Nephron (organoid): ENCODE data around the gene RAB6B.

ENCODE experiments used
- H3K27ac Mint-ChIP-seq, 3 experiments: 2 replicates each; pipeline ENCODE4 v1.8.0; 2020; ENCODE audit warnings: mixed read lengths in 3 of 3, mild to moderate bottlenecking in 2 of 3, moderate library complexity in 1 of 3
- H3K27me3 Mint-ChIP-seq: 2 replicates; pipeline ENCODE4 v1.8.0; 2021; ENCODE audit warnings: low read depth, mild to moderate bottlenecking, moderate library complexity, mixed read lengths
- H3K36me3 Mint-ChIP-seq: 2 replicates; pipeline ENCODE4 v1.8.0; 2020; ENCODE audit warnings: low read depth, mixed read lengths
- H3K4me1 Mint-ChIP-seq: 2 replicates; pipeline ENCODE4 v1.8.0; 2020; ENCODE audit warnings: mixed read lengths
- H3K4me3 Mint-ChIP-seq, 3 experiments: 2 replicates each; pipeline ENCODE4 v1.8.0; 2020; ENCODE audit warnings: mild to moderate bottlenecking in 3 of 3, mixed read lengths in 3 of 3, moderate library complexity in 2 of 3
- H3K9me3 Mint-ChIP-seq: 2 replicates; pipeline ENCODE4 v1.8.0; 2020; ENCODE audit warnings: mixed read lengths
- TF ChIP-seq, protein P1 (sequence below), 3 experiments: fragments of 200-600 bp; sonication (generic); IDR thresholded peaks; one replicate each; pipeline ENCODE4 v1.5.0; 2021; ENCODE audit warnings: antibody characterized with exemption in 3 of 3; ENCODE audit not compliant: unreplicated experiment in 3 of 3

The RAB6B gene

DNA sequence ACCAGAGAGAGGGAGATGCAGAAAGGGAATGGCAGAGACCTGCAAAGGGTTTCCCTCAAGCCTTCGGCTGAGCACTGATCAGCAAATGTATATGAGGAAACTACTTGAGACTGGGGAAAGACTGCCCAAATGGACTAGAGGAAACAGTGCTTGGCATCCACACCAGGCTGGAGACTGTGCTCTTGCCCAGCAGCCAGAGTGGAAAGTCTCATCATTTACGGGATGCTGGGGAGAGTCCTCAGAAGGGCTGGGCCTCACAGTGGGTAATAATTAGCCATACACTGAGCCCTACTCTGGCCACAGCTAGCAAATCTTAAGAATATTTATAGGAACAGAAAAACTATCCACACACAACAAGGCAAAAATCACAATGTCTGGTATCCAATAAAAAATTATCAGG lies 18.5 kb downstream of the RAB6B start:
- H3K9me3 Mint-ChIP-seq = peaks cover 14% of the 10 kb centered on the region
- H3K27ac Mint-ChIP-seq = no peak overlapping the region
- H3K27me3 Mint-ChIP-seq = no peaks in the 10 kb centered on the region
- no peak overlapping the region for H3K4me3 Mint-ChIP-seq
- H3K4me1 Mint-ChIP-seq = no peaks in the 10 kb centered on the region
- peaks cover 21% of the 10 kb centered on the region for H3K36me3 Mint-ChIP-seq
- TF ChIP-seq, protein P1, sequence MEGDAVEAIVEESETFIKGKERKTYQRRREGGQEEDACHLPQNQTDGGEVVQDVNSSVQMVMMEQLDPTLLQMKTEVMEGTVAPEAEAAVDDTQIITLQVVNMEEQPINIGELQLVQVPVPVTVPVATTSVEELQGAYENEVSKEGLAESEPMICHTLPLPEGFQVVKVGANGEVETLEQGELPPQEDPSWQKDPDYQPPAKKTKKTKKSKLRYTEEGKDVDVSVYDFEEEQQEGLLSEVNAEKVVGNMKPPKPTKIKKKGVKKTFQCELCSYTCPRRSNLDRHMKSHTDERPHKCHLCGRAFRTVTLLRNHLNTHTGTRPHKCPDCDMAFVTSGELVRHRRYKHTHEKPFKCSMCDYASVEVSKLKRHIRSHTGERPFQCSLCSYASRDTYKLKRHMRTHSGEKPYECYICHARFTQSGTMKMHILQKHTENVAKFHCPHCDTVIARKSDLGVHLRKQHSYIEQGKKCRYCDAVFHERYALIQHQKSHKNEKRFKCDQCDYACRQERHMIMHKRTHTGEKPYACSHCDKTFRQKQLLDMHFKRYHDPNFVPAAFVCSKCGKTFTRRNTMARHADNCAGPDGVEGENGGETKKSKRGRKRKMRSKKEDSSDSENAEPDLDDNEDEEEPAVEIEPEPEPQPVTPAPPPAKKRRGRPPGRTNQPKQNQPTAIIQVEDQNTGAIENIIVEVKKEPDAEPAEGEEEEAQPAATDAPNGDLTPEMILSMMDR (IDR thresholded peaks at IDR 0.05; ENCODE audit: unreplicated experiment in 3 of 3) = no peak

DNA sequence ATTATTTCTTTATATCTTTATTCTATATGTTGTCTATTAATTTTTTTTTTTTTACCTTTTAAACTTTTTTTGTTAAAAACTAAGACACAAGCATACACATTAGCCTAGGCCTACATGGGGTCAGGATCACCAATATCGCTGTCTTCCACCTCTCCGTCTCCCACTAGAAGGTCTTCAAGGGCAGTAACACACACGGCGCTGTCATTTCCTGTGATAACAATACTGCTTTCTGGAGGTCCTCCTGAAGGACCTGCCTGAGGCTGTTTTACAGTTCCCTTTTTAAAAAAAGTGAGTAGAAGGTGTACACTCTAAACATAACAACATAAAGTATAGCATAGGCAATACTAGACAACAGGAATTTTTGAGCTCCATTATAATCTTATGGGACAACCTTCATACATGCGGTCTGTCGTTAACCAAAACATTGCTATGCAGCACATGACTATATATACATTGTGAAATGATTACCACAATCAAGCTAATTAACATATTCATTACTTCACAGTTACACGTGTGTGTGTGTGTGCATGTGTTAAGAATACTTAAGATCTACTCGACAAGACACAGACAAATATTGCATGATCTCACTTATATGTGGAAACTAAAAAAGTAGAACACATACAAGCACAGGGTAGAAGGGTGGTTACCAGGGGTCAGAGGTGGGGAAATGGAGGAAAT lies 20.8 kb downstream of the RAB6B start:
- H3K36me3 Mint-ChIP-seq = peaks cover 12% of the 10 kb centered on the region
- no peak overlapping the region for H3K4me3 Mint-ChIP-seq
- H3K27me3 Mint-ChIP-seq = no peaks in the 10 kb centered on the region
- no peak overlapping the region for H3K27ac Mint-ChIP-seq
- TF ChIP-seq, protein P1 (IDR thresholded peaks at IDR 0.05; ENCODE audit: unreplicated experiment in 3 of 3) = no peak
- peaks cover 13% of the 10 kb centered on the region for H3K9me3 Mint-ChIP-seq
- H3K4me1 Mint-ChIP-seq = no peaks in the 10 kb centered on the region

DNA sequence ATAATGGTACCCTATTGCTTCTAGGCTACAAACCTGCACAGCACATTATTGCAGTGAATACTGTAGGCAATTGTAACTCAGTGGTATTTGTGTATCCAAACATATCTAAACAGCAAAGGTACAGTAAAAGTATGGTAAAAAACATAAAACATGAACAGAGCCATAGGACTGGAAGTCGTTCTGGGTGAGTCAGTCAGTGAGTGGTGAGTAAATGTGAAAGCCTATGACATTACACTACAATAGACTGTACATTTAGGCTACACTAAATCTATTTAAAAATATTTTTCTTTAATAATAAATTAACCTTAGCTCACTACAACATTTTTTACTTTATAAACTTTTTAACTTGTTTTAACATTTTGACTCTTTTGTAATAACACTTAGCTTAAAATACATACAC lies 21.3 kb downstream of the RAB6B start:
- Mint-ChIP-seq H3K9me3 (peaks cover 13% of the 10 kb centered on the region), H3K4me1 (no peaks in the 10 kb centered on the region), H3K27ac (no peak overlapping the region), H3K4me3 (no peak overlapping the region), H3K27me3 (no peaks in the 10 kb centered on the region), H3K36me3 (peaks cover 11% of the 10 kb centered on the region)
- TF ChIP-seq, protein P1 (IDR thresholded peaks at IDR 0.05; ENCODE audit: unreplicated experiment in 3 of 3) = no peak

DNA sequence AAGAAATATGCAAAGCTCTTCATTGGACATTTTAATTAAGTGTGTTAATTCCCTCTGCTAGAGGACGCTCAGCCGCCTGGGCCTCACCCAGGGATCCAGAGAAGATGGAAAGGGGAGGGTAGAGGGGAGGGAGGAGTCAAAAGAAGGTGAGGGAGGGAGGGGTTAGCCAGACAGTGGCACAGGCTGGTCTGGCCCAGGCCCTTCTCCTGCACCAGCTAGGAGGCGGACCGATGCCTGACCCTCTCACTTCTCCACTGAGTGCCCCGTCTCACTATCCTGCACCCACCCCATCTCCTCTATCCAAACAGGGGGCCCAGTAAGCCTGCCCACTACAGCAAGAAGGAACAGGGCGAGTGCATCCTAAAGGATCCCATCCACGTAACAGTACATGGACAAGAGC lies 22.9 kb downstream of the RAB6B start:
- Mint-ChIP-seq H3K4me1 (peaks cover 7% of the 10 kb centered on the region), H3K27ac (no peak overlapping the region), H3K36me3 (peaks cover 12% of the 10 kb centered on the region), H3K4me3 (no peak overlapping the region), H3K27me3 (peaks cover 5% of the 10 kb centered on the region), H3K9me3 (peaks cover under 1% of the 10 kb centered on the region)
- TF ChIP-seq, protein P1 (IDR thresholded peaks at IDR 0.05; ENCODE audit: unreplicated experiment in 3 of 3) = no peak

DNA sequence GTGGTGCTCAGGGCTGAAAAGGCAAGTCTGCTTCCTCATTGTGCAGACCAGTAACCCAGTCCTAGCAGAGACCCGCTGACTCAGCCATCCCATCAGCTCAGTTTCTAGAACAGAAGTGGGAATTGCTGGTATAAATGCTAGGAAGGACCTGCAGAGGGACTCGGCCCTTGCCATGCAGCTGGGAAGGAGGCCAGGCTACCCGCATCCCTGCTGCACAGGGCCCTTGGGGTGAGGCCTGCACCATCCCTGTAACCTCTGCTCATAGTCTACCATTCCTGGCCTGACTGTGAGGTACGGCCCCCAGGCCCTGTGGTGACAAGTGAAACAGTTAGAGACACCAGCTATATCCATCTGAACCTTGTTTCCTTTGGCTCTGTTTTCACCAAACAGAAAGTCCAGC lies 23.5 kb downstream of the RAB6B start:
- Mint-ChIP-seq H3K27ac (no peak overlapping the region), H3K36me3 (peaks cover 11% of the 10 kb centered on the region), H3K9me3 (no peaks in the 10 kb centered on the region), H3K27me3 (peaks cover 6% of the 10 kb centered on the region), H3K4me1 (peaks cover 7% of the 10 kb centered on the region), H3K4me3 (no peak overlapping the region)
- TF ChIP-seq, protein P1 (IDR thresholded peaks at IDR 0.05; ENCODE audit: unreplicated experiment in 3 of 3) = no peak
